ENCODE data around the gene MNDA.

MNDA gene

GRCh38 chr1:158830904-158831507 lies at the start of gene MNDA:
Gene MNDA, plus strand, starts transcription at chr1:158831351. Its CDS starts 10,803 bp downstream, at chr1:158842154.
- no peak for DNase-seq (ENCODE audit: low spot score)

- no peak for DNase-seq (ENCODE audit: low spot score)
Measured at GRCh38 chr1:158793604-158794003, 37.5 kb upstream of the MNDA start.

- DNase-seq (ENCODE audit: low spot score): no peak
Measured at GRCh38 chr1:158794247-158794646, 36.9 kb upstream of the MNDA start.

- DNase-seq (ENCODE audit: low spot score): no peak
Measured at GRCh38 chr1:158798531-158798930, 32.6 kb upstream of the MNDA start.

- DNase-seq (ENCODE audit: low spot score): no peak
Measured at GRCh38 chr1:158799689-158800088, 31.5 kb upstream of the MNDA start.

GRCh38 chr1:158800526-158800925 lies 30.6 kb upstream of the MNDA start:
- DNase-seq (ENCODE audit: low spot score): no peak

GRCh38 chr1:158801396-158801795 lies 29.8 kb upstream of the MNDA start:
- DNase-seq (ENCODE audit: low spot score): no peak

GRCh38 chr1:158803678-158804077 lies 27.5 kb upstream of the MNDA start:
- DNase-seq (ENCODE audit: low spot score): no peak

- DNase-seq (ENCODE audit: low spot score): no peak
Measured at GRCh38 chr1:158806916-158807536, 24.1 kb upstream of the MNDA start.

- DNase-seq (ENCODE audit: low spot score): no peak
Measured at GRCh38 chr1:158809256-158809655, 21.9 kb upstream of the MNDA start.

- DNase-seq (ENCODE audit: low spot score): no peak
Measured at GRCh38 chr1:158809862-158810261, 21.3 kb upstream of the MNDA start.

- no peak for DNase-seq (ENCODE audit: low spot score)
Measured at GRCh38 chr1:158810311-158810710, 20.8 kb upstream of the MNDA start.

GRCh38 chr1:158812336-158812735 lies 18.8 kb upstream of the MNDA start:
- DNase-seq (ENCODE audit: low spot score): no peak

- no peak for DNase-seq (ENCODE audit: low spot score)
Measured at GRCh38 chr1:158813164-158813563, 18.0 kb upstream of the MNDA start.

GRCh38 chr1:158814970-158815369 lies 16.2 kb upstream of the MNDA start:
- no peak for DNase-seq (ENCODE audit: low spot score)

GRCh38 chr1:158818560-158818959 lies 12.6 kb upstream of the MNDA start:
- no peak for DNase-seq (ENCODE audit: low spot score)

- no peak for DNase-seq (ENCODE audit: low spot score)
Measured at GRCh38 chr1:158818975-158819431, 12.1 kb upstream of the MNDA start.

- DNase-seq (ENCODE audit: low spot score): no peak
Measured at GRCh38 chr1:158819461-158820443, 11.4 kb upstream of the MNDA start.

GRCh38 chr1:158821723-158822122 lies 9.4 kb upstream of the MNDA start:
- no peak for DNase-seq (ENCODE audit: low spot score)

GRCh38 chr1:158830074-158830677 lies 975 bp upstream of the MNDA start:
- DNase-seq (ENCODE audit: low spot score): no peak

- DNase-seq (ENCODE audit: low spot score): no peak
Measured at GRCh38 chr1:158833264-158833663, 2.1 kb downstream of the MNDA start.

GRCh38 chr1:158836038-158836437 lies 4.9 kb downstream of the MNDA start:
- DNase-seq (ENCODE audit: low spot score): no peak

Data from cerebellar cortex (tissue), 1 donor.